Heart left ventricle (tissue), 13 donors: ENCODE results near the gene TTC39C.

Source experiments
- POLR2A ChIP-seq, 2 donors: fragments of 450-650 bp; IDR thresholded peaks; one replicate each; pipeline ENCODE4 v1.6.1; 2017; ENCODE audit warnings: antibody characterized with exemption in 2 of 2, mild to moderate bottlenecking in 2 of 2, moderate library complexity in 2 of 2
- TF ChIP-seq, protein P1 (sequence below), 12 donors: fragments of 200-600 bp; sonication (generic) in 4 of 12; IDR thresholded peaks; one replicate each; pipeline versions ENCODE4 v1.5.0 to v1.8.0; 2018 to 2022; ENCODE audit warnings: antibody characterized with exemption in 12 of 12, mild to moderate bottlenecking in 5 of 12
- donor health status: ischemic (EF 13 %, LVEDD 7.1; RV severe dilation, severe dysfunction).
- donor health status: DM: no; HTN: yes; CAD: no.
- donor health status: DM: no; HTN: no; CAD: no.
- donor health status: ischemic (EF 25% LVEDD 6.9; RV normal size, moderate dysfunction).
- donor health status: ischemic (EF 25% LVEDD 5.7; RV mildly dilated, moderate dysfunction).
- donor health status: ischemic (EF 35%, LVEDD 5.7; RV mildly dilated, moderate dysfunction).
- donor health status: nonischemic (EF 11% LVEDD 7.7; RV severe dilation, severe dysfunction).
- donor health status: DM: yes; HTN: yes; CAD: no.
- donor health status: PGD.
- donor health status: ischemic (EF 29% LVEDD 5.4; RV normal size, mild dysfunction).
- donor health status: nonischemic (EF 23%, LVEDD 6.1; RV moderate dilation, normal function).

DNA sequence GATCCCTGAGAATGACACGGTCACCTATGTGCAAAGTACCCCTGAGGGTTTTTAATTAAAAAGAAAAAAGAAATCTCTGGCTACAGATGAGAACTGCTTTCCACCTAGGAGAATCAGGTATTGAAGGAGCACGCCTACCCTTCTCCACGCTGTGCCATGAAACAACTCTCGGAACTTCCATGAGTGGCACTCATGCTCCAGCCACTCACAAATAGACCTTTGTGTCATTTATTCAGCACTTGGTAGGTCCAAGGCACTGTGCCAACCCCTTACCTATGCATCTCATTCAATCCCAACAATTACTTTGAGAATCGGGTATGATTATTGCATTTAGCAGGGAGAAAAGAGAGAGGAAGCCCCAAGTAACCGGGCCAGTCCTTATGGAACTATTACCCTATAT, 44.9 kb upstream of the TTC39C start:
- TF ChIP-seq, protein P1, sequence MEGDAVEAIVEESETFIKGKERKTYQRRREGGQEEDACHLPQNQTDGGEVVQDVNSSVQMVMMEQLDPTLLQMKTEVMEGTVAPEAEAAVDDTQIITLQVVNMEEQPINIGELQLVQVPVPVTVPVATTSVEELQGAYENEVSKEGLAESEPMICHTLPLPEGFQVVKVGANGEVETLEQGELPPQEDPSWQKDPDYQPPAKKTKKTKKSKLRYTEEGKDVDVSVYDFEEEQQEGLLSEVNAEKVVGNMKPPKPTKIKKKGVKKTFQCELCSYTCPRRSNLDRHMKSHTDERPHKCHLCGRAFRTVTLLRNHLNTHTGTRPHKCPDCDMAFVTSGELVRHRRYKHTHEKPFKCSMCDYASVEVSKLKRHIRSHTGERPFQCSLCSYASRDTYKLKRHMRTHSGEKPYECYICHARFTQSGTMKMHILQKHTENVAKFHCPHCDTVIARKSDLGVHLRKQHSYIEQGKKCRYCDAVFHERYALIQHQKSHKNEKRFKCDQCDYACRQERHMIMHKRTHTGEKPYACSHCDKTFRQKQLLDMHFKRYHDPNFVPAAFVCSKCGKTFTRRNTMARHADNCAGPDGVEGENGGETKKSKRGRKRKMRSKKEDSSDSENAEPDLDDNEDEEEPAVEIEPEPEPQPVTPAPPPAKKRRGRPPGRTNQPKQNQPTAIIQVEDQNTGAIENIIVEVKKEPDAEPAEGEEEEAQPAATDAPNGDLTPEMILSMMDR (IDR thresholded peaks at IDR 0.05), result no peak
- no peak for TF ChIP-seq POLR2A (IDR thresholded peaks at IDR 0.05)
